ENCODE results near the gene FADS2. TPM values are rescaled to one million over a fixed set of nuclear protein-coding genes. Genes with fewer than 3 reads are reported as not detected.

The FADS2 gene
- total RNA-seq, 1 donor from 2014 or later, result 39.6 TPM

DNA sequence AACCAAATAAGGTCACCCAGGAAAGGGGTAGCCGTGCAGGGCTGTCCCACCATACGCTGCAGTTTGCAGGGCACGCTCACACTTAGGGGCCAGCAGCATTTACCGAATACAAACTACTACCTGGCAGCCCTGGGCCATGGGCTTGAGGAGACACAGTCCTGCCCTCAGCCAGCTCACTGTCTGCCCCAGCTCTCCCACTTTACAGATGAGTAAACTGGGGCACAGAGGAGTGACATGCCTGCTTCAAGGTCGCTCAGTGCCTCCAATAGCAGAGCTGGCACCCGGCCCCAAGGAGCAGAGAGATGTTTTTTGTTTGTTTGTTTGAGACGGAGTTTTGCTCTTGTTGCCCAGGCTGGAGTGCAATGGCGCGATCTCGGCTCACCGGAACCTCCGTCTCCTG is 60.5 kb downstream of the FADS2 start:
- DNase-seq, result no peak

DNA sequence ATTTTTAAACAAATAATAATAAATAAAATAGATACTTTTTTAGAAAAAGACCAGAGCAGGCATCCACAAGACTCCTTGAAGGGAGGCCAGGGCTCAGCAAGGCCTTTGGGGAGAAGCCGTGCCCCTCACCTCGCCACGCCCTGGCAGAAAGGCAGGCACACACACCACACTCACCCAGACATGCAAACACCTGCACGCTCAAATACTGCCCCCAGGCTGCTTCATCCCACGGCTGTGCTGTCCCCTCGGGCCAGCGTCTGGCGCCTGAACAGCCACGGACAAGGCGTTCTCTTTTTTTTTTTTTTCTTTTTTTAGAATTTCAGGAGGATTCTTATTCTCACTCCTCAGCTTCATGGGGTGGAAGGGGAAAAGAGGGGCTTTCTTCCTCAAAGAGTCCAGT is 61.7 kb downstream of the FADS2 start:
- no peak for DNase-seq

DNA sequence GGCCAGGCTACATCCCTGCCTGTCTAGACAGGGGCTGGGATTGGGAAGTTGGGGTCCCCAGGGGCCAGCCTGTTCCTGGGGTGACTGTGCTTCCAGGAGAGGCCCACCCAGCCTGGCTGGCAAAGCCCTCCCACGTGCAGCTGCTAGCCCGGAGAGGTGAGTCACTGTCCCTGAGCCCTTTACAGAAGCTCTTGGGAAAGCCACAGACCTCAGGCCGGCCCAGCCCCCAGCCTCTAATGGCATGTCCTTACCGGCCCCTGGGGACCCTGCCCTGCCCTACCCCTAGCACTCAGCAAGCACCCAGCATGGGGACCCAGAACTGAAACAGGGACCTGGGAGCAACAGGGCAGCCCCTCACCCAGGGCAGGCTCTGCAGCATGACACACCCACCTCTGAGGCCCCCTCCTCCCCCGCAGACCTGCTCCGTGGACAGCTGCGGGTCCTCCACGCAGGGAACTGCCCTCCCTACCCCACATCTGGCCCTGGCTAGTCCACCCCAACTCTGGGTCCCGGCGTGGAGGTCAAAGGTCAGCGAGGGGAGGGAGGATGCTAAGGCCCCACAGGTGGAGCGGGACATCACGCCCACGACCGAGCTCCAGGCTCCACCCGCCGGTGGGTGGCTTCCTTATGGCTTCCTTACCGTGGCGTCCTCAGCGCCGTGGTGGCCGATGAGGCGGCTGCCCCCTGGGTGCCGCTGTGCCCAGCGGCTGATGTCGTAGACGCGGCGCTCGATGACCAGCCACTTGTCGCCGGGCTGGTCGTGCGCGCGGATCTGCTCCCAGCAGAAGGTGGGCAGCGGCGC is 62.6 kb downstream of the FADS2 start:
- peak; percentile 33 for DNase-seq

DNA sequence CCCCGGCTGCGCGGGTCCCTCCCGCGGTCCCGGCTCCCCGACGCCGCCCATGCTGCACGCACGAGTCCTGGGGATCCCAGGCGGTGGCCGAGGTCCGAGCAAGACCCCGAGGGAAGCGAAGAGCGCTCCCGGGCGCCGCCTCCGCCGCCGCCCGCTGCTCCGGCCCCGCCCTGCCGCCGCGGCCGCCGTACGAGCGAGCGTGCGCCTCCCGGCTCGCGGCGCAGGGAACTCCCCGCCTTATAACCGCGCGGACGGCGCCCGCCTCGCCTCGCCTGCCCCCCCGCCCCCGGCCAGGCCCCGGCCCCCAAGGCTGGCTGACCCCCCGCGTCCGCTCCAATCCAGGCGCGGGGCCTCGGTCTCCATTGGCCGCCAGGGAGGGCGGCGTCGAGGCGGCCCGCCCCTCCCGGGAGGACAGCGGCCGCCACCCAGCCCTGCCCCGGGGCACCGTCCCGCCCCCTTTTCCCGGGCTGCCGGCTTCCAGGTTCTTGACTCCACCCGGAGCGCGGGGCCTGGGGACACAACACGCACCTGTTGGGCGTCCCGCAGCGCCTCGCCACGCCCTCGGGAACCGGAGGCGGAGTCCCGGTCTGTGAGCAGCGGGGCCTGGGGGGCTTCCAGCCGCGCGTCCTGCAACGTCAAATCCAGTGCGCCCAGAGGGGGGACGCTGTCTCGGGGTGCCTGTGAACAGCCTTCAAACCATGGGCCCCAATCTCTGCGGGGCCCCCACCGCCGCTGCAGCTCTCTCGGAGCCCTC is 63.4 kb downstream of the FADS2 start, which contains the start of gene FADS3:
Gene FADS3 (minus strand): TSS at position 215 of the 754 bp plus-strand sequence. CDS start 164 bp downstream, at position 51.
- DNase-seq, result peak; percentile 91

DNA sequence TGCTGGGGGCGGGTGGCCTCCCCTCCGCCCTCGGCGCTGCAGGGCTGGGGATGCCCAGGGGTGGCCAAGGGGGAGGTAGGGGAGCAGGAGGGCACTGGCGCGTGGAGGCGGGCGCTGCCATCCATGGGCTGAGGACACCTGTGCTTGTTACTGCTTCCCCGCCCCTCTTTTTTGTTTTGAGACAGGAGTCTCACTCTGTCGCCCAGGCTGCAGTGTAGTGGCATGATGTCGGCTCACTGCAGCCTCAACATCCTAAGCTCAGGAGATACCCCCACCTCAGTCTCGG is 63.9 kb downstream of the FADS2 start:
- DNase-seq, result no peak

DNA sequence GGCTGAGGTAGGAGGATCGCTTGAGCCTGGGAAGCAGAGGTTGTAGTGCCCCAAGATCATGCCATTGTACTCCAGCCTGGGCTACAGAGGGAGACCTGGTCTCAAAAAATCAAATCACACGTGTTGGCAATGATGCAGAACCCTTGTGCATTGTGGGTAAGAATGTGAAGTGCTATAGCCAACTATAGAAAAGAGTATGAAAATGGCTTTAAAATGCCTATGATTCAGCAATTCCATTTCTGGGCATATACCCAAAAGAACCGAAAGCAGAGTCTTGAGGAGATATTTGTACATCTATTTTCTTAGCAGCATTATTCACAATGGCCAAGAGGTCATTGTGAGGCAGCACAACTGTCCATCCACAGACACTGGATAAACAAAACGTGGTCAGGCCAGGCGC is 65.9 kb downstream of the FADS2 start:
- peak; percentile 54 for DNase-seq

DNA sequence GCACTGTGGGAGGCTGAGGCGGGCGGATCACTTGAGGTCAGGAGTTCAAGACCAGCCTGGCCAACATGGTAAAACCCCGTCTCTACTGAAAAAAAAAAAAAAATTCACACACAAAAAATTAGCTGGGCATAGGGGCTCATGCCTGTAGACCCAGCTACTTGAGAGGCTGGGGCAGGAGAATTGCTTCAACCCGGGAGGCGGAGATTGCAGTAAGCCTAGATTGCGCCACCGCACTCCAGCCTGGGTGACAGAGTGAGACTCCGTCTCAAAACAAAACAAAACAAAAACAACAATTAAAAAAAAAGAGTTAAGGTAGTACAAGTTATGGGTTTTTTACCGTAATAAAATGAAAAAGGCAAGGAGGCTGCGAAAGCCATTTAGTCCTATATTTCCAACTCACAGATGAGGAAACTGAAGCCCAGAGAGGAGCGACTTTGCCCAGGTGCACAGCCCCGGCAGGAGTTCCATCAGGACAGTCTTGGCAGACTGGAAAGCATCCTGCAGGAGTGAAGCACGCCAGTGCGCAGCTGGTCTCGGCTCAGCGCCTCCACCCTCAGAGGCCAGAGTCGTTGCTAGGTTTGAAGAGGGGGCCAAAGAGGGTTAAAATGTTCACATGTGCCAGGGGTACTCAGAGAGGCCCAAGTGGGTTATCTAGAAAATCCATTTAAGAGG is 67.1 kb downstream of the FADS2 start:
- no peak for DNase-seq

DNA sequence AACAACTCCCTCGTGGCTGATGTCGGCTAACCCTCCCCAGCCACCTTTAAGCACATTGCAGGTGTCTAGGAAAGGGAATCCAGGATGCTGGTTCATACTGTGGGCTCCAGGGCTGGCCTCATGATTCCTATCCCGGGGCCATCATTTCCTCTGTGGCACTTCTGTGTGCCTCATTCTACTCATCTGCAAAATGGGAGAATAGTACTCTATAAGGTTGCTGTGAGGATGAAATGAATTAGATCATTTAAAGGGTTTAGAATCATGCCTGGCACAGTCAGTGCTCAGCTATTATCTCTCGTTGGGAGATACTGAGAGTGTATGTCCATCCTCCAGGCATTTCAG is 67.6 kb downstream of the FADS2 start:
- DNase-seq, result no peak

DNA sequence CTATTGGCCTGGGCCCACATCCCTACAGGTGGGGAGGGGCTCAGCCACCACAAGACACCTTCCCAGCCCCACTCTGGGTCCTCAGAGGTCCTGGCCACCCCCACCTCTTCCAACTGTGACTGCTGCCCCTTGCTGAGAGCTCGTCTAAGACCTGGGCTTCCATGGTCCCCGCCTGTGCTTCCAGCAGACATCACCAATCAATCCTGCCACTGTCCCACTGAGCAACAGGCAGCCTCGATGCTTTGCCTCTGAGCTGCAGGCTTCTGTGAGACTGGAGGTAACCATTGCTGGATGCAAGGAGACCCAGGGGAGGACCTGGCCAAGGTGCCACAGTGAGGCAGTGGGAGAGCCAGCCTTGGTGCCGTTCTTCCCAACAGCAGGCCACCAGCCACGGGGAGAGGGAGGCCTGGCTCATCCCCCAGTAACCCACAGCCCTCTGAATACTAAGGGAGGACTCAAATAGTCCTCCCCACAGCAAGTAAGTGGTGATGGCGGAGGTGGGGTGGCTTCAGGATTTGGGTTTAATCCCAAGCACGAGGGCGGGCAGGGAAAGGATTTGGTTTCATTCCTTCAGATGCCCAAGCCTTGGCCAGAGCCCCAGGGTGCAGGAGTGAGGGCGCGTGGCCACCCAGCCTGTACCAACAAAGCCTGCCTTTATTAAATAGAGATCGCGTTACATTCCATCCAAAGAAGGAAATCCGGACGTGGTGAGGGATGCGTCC is 68.7 kb downstream of the FADS2 start:
- DNase-seq, result no peak

DNA sequence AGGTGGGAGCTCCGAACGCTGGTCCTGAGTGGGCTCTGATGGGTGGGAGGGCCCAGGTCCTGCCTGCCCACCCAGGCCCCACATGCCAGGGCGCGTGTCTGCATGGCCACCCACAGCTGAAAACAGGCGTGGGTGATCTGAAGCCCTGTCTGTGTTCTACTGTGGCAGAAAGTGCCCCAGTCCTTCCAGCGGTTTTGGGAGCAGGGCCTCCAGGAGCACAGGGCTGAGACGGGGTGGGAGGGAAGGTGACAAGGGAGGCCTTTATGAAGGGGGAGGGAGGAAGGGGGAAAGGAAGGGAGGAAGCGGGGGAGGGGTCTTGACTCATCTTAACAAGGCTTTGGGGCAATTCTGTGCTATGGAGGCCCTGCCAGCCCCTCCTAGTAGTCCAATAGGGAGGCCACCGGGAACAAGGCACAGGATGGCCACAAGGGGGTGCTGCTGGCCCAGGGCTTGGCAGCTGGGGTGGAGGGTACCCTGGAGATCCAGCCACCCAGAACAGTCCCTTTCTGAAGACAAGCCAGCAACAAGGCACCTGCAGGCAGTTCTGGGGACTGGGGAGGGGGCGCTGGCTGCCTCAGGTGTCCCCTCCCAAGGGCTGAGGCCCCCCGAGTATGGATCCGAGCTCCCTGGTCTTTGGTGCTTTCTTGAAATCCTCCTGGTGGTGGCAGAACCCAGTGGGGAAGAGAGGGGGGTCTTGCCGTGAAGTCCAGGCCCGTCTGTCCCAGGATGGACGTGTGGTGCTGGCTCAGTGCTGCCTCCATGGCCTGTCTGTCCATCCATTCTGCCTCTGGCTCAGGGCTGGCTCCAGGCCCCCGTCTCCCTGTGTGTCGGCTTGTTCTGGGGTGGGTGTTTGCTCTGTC is 69.5 kb downstream of the FADS2 start:
- DNase-seq, result peak; percentile 83

DNA sequence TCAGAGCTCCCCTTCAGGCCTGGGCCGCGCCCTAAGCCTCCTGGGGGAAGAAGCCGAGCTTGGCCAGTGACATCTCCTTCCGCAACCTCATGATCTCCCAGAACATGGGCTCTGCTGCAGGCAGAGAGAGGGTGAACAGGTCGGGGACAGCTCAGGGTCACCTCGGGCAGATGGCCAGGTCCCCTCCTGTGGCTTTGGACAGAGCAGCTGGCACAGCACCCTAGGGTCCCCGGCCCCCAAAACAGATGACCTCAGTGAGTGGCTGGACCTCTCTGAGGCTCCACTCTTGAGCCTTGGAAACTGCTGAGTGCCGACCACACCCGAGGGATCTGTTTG is 70.1 kb downstream of the FADS2 start:
- DNase-seq, result no peak

DNA sequence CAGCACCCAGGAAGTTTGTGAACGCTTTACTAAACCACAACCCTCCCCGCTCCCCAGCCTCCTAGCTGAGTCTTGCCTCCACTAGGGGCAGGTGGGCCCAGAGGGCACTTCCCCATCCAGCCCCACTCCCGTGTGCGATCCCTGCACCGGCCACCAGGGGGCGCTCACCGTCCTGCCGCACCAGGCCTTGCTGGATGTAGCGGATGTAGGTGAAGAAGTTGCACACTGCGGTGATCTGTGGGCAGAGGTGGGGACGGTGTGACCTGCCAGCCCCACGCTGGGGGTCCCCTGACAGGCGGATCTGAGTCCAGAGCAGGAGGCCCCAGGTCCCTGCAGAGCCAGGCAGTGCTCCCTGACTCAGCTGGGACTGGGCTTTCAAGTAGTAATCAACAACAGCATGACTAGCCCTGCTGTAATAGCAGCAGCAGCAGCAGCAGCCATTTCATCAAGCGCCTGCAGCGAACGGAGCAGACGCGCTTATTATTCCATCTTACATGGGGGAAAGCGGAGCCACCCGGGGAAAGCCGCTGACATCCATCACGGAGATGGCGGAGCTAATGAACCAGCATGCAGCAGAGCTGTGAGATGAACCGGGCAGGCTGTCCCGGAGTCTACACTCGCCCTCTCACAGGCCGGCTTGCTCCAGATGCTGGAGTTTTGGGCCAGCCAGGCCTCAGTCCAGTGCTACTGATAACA is 71.2 kb downstream of the FADS2 start:
- peak; percentile 84 for DNase-seq

DNA sequence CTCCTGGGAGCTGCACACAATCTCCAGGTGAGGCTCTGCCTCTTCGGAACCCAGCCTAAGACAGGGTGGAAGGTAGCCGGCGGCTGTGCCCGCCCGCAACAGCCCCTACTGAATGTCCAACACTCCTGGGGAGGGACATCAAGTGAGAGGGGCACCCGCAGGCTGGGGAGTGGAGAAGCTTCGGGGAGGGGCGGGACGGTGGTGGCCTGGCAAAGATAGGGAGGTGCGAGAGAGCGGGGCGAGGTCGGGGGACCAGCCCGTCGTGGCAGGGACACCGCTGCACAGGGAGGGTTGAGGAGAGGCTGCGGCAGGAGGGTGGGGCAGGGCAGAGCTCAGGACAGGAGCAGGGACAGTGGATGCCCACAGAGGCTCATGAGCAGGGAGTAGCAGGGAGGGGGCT is 72.2 kb downstream of the FADS2 start:
- DNase-seq, result no peak

DNA sequence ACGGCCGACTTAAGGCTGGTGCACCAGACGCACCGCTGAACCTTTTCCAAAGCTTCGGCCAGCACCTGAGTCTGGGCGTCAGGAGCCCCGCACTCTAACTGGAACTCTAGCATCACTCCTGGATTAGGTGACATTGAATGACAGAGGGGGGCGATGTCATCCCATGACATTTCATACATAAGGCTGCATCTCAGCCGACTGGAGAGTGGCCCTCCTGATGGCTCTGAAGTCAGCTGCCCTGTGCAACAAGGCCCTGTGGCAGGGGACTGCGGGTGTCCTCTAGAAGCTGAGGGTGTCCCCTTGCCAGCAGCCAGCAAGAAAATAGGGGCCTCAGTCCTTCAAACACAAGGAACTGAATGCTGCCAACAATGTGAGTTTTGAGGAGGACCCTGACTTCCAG is 73.3 kb downstream of the FADS2 start:
- no peak for DNase-seq

DNA sequence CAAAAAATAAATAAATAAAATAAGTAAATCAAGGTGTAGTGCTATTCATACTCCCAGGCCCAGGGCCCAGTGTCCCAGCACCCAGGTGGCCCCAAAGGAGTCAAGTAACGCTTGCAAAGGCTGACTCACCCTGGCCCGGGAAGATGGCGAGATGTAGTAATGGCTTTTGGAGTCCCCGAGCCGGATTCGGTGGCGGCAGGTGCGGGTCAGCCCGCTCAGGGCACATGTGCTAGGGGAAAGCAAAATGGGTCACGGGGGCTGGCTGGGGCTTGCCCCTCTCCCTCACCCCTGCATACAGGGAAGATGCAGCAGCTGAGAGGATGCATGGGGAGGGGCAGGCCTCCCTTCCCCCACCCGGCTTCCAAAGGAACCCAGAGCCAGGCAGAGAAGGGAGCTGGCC is 74.2 kb downstream of the FADS2 start:
- no peak for DNase-seq

DNA sequence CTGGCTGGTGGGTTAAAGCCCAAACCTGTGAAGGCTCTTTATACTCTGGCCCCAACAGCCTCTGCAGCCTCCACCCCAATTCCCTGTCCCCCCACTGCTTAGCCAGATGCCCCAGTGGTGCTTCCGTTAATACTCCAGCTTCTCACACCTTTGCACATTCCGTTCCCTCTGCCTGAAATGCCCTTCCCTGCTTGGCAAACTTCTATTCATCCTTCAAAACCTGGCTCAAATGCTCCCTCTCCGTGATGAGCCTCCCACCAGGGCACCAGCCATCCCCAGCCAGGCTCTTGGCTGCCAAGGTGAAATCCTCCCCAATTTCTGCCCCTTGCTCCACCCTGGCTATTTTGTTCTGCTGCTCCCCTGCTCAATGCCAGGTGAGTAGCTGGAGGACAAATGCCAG is 75.7 kb downstream of the FADS2 start:
- no peak for DNase-seq

DNA sequence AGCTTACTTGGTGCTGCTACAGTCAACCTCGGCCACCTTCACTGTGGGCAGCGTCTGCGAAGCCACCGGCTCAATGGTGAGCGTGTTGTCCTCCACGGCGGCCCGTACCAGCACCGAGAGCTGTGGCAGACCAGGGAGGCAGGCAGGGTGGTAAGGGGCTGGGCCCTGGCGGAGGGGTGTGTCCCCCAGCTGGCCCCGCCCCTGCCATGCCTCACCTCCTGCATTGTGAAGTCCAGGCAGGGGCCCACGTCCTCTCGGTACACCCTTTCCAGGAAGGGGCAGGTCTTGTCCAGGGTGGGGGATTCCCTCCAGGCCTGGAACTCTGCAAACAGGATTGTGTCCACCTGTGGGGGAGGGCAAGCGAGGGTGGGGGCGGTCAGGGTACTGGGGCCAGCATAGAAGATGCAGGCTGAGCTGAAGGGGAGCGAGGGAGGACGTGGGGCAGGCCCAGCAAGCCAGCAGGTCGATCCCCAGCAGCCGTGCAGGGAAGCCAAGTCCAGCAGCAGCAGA is 76.5 kb downstream of the FADS2 start:
- DNase-seq, result no peak

DNA sequence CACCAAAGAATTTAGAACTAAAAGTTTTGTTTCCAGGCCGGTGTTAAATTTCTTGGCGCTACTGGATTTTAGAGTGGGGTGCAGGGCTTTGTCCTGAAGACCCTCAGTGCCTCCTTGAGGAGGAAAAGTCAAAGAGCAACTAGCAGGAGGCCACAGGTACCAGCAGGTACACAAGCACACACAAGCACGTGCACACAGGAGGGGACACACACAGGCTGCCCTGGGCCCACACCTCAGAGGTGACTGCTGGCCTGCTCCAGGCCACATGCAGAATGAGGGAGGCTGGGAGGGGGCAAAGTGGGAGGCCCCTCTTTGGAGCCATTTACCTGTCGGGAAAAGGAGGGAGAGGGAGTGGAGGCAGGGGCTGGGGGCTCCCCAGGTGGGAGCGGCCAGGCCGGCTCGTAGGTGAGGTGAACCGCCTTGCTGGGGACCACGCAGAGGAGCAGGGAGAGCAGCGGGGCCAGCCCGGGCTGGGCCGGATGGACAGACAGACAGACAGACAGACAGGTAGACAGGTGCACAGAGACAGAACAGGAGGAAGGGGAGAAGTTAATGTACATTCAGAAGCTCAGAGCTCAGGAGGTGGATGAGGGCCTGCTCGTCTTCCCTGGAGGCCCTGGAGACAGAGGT is 77.1 kb downstream of the FADS2 start:
- DNase-seq, result no peak

DNA sequence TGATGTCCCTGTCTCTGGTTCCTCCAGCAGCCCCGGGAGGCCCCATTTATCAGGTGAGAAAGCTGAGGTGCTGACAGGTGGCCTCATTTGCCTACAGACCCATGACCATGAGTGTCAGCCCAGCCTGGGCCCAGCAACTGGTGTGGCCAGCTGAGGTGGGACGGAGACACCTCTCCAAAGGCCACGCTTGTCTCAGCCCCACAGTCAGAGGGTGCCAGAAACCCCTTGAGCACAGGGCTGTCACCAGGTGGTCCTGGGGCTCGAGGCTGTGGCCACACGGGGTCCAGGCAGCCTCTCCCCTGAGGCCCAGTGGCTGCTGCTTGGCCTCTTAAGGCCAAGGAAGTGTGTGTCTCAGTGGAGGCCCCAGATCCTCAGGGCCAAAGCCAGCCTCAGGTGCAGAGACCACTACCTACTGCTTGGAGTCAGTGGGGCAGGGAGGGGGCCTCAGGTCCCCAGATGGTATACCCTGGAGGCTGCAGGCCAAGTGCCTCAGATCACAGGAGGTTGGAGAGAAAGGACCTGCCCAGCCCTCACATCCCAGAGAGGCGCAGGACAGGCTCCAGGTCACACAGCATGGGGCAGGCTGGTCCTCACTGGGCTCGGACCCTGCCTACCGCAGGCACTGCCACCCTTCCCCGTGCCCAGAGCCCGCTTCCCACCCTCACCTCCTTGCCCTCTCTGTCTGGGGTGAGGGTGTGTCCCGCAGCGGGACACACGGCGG is 77.9 kb downstream of the FADS2 start:
- DNase-seq, result no peak

DNA sequence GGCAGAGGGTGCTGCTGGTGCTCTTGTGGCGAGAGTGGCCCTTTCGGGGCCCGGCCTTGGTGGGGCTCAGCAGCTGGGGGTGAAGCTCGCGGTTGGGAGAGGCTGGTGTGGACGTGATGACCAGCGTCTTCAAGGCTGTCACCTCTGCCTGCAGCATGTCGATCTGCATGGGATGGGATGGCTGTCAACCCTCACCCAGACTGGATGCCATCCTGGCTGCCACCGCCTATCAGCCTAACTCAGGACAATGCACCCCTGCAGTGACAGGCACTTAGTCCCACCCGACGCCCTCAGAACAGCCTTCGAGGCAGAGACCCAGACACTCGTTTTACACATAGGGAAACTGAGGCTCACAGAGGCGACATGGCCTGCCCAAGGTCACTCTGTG is 78.4 kb downstream of the FADS2 start:
- DNase-seq, result no peak
